PFSK-1 (cell line): Measurements from ENCODE around the gene RUNX1.

Experiments used
- FOXP2 ChIP-seq: optimal IDR thresholded peaks from 2 replicates; pipeline ENCODE3; 2011; ENCODE audit warnings: borderline replicate concordance, control low read depth, inconsistent platforms; ENCODE audit not compliant: insufficient read depth; ENCODE audit errors: extremely low read length, extremely low read depth
- POLR2AphosphoS5 ChIP-seq: IDR thresholded peaks from 2 replicates; pipeline ENCODE4 v1.6.1; 2012; ENCODE audit warnings: low read depth, mild to moderate bottlenecking, control low read depth, low read length, moderate library complexity
- REST ChIP-seq, 2 experiments: IDR thresholded peaks; 2 replicates each; pipeline versions ENCODE4 v1.6.1 to v1.8.0; 2011 to 2012; ENCODE audit warnings: low read depth in 2 of 2, low read length in 2 of 2, control low read depth in 1 of 2, inconsistent platforms in 1 of 2, mild to moderate bottlenecking in 1 of 2, moderate library complexity in 1 of 2; ENCODE audit not compliant: insufficient read depth in 1 of 2
- SIN3A ChIP-seq: IDR thresholded peaks from 2 replicates; pipeline ENCODE4 v1.6.1; 2012; ENCODE audit warnings: mild to moderate bottlenecking, low read length, moderate library complexity, borderline replicate concordance; ENCODE audit not compliant: insufficient read depth
- TAF1 ChIP-seq: IDR thresholded peaks from 2 replicates; pipeline ENCODE4 v1.6.1; 2012; ENCODE audit warnings: low read length, control low read depth, borderline replicate concordance; ENCODE audit not compliant: insufficient read depth

Gene RUNX1

GRCh38 chr21:34774750-34775149, 274.4 kb downstream of the RUNX1 start:
- no peak for TF ChIP-seq POLR2AphosphoS5
- no peak for TF ChIP-seq TAF1
- TF ChIP-seq REST (IDR thresholded peaks at IDR 0.05; ENCODE audit: insufficient read depth in 1 of 2, low read depth in 2 of 2, low read length in 2 of 2) = no peak
- no peak for TF ChIP-seq SIN3A
- TF ChIP-seq FOXP2 = no peak

GRCh38 chr21:34771512-34772028, 277.5 kb downstream of the RUNX1 start:
- TF ChIP-seq POLR2AphosphoS5 = no peak
- TF ChIP-seq TAF1 = no peak
- TF ChIP-seq FOXP2 = no peak
- no peak for TF ChIP-seq REST (IDR thresholded peaks at IDR 0.05; ENCODE audit: insufficient read depth in 1 of 2, low read depth in 2 of 2, low read length in 2 of 2)
- TF ChIP-seq SIN3A = no peak

GRCh38 chr21:34770576-34770975, 278.5 kb downstream of the RUNX1 start:
- TF ChIP-seq FOXP2 = no peak

- TF ChIP-seq TAF1 = no peak
- no peak for TF ChIP-seq SIN3A
- no peak for TF ChIP-seq FOXP2
- no peak for TF ChIP-seq REST (IDR thresholded peaks at IDR 0.05; ENCODE audit: insufficient read depth in 1 of 2, low read depth in 2 of 2, low read length in 2 of 2)
- no peak for TF ChIP-seq POLR2AphosphoS5
These were observed 280.8 kb downstream of the RUNX1 start for GRCh38 chr21:34768326-34768725.

- TF ChIP-seq REST (IDR thresholded peaks at IDR 0.05; ENCODE audit: insufficient read depth in 1 of 2, low read depth in 2 of 2, low read length in 2 of 2) = no peak
- TF ChIP-seq TAF1 = no peak
- no peak for TF ChIP-seq SIN3A
- no peak for TF ChIP-seq POLR2AphosphoS5
These were observed 282.2 kb downstream of the RUNX1 start for GRCh38 chr21:34766862-34767261.
